ENCODE measurements around the gene NLGN4X. TPM values are rescaled to one million over a fixed set of nuclear protein-coding genes. Genes with fewer than 3 reads are reported as not detected.

NLGN4X gene
- total RNA-seq, result not detected

- ATAC-seq (no peak), DNase-seq (no peak)
- intact Hi-C loops (cut with micrococcal nuclease), result no loop called here
- peaks cover 25% of the 10 kb centered on the region for H3K27me3 Mint-ChIP-seq
- CTCF ChIA-PET, result no interaction called here
- H3K36me3 Mint-ChIP-seq (ENCODE audit: low read depth), result no peaks in the 10 kb centered on the region
- H3K9me3 Mint-ChIP-seq, result no peaks in the 10 kb centered on the region
- H3K4me3 Mint-ChIP-seq, result no peak within 1 kb of the TSS
- no peak for TF ChIP-seq CTCF (IDR thresholded peaks at IDR 0.05)
- H3K27ac Mint-ChIP-seq, result no peak within 1 kb of the TSS
- peaks cover 2% of the 10 kb centered on the region for H3K4me1 Mint-ChIP-seq (ENCODE audit: low read depth)
- POLR2A ChIA-PET, result no interaction called here
These were observed at the start of gene NLGN4X for GRCh38 chrX:6228720-6229119. NLGN4X (minus strand) TSS chrX:6228867; CDS start chrX:6151466, 77,401 bp downstream.

GRCh38 chrX:6266041-6266440, 37.4 kb upstream of the NLGN4X start:
- POLR2A ChIA-PET, result no interaction called here
- no peak for TF ChIP-seq CTCF (IDR thresholded peaks at IDR 0.05)
- Mint-ChIP-seq H3K27ac (no peak overlapping the region), H3K36me3 (ENCODE audit: low read depth) (no peaks in the 10 kb centered on the region), H3K9me3 (no peaks in the 10 kb centered on the region), H3K4me3 (no peak overlapping the region), H3K4me1 (ENCODE audit: low read depth) (no peaks in the 10 kb centered on the region), H3K27me3 (no peaks in the 10 kb centered on the region)
- CTCF ChIA-PET, result no interaction called here
- intact Hi-C loops (cut with micrococcal nuclease), result no loop called here
- DNase-seq (no peak), ATAC-seq (no peak)

- ATAC-seq, result no peak
- no peaks in the 10 kb centered on the region for H3K27me3 Mint-ChIP-seq
- POLR2A ChIA-PET, result no interaction called here
- no peaks in the 10 kb centered on the region for H3K36me3 Mint-ChIP-seq (ENCODE audit: low read depth)
- CTCF ChIA-PET, result no interaction called here
- no peak overlapping the region for H3K27ac Mint-ChIP-seq
- no peak overlapping the region for H3K4me3 Mint-ChIP-seq
- no peaks in the 10 kb centered on the region for H3K9me3 Mint-ChIP-seq
- DNase-seq, result no peak
- intact Hi-C loops (cut with micrococcal nuclease), result no loop called here
- H3K4me1 Mint-ChIP-seq (ENCODE audit: low read depth), result no peaks in the 10 kb centered on the region
- no peak for TF ChIP-seq CTCF (IDR thresholded peaks at IDR 0.05)
These were observed 34.3 kb upstream of the NLGN4X start for GRCh38 chrX:6262959-6263358.

GRCh38 chrX:6257025-6257424, 28.4 kb upstream of the NLGN4X start:
- Mint-ChIP-seq H3K36me3 (ENCODE audit: low read depth) (no peaks in the 10 kb centered on the region), H3K4me1 (ENCODE audit: low read depth) (no peaks in the 10 kb centered on the region), H3K4me3 (no peak overlapping the region), H3K9me3 (no peaks in the 10 kb centered on the region), H3K27ac (no peak overlapping the region), H3K27me3 (no peaks in the 10 kb centered on the region)
- intact Hi-C loops (cut with micrococcal nuclease), result no loop called here
- ChIA-PET CTCF (no interaction called here), POLR2A (no interaction called here)
- no peak for TF ChIP-seq CTCF (IDR thresholded peaks at IDR 0.05)
- ATAC-seq, result no peak
- DNase-seq, result no peak

GRCh38 chrX:6244666-6245065, 16.0 kb upstream of the NLGN4X start:
- no peaks in the 10 kb centered on the region for H3K36me3 Mint-ChIP-seq (ENCODE audit: low read depth)
- intact Hi-C loops (cut with micrococcal nuclease), result no loop called here
- no peaks in the 10 kb centered on the region for H3K27me3 Mint-ChIP-seq
- ChIA-PET CTCF (no interaction called here), POLR2A (no interaction called here)
- no peak overlapping the region for H3K27ac Mint-ChIP-seq
- no peak for TF ChIP-seq CTCF (IDR thresholded peaks at IDR 0.05)
- no peaks in the 10 kb centered on the region for H3K9me3 Mint-ChIP-seq
- ATAC-seq (no peak), DNase-seq (no peak)
- H3K4me1 Mint-ChIP-seq (ENCODE audit: low read depth), result no peaks in the 10 kb centered on the region
- no peak overlapping the region for H3K4me3 Mint-ChIP-seq

Measured in activated CD8-positive, alpha-beta T cell treated with anti-CD3 and anti-CD28 coated beads for 36 hours (primary cell).